HCT116 (cell line): ENCODE measurements around the gene SIVA1. TPM values are rescaled to one million over a fixed set of nuclear protein-coding genes. Genes with fewer than 3 reads are reported as not detected.

ENCODE experiments used
- ATAC-seq: fragments of 200-7000 bp; cut with Tn5 transposase; 2 replicates; pipeline ENCODE4 v1.9.1; 2020; ENCODE audit warnings: mild to moderate bottlenecking, moderate library complexity
- BruUV-seq: library from RNA; stranded (reverse); fragments of 400-500 nt; replicated peaks from 2 replicates; lab custom pipeline; 2021; lab: Mats Ljungman, UMichigan
- CTCF ChIA-PET: fragments of 300-600 bp; sonication (Branson Sonifier 250); formaldehyde crosslinking; loops from one replicate; lab custom pipeline; 2021; ENCODE audit warnings: antibody characterized with exemption; lab: Charles Lee
- POLR2A ChIA-PET: fragments of 300-600, 350-600 bp; sonication (Branson Sonifier 250); formaldehyde crosslinking; loops from one replicate; lab custom pipeline; 2021; ENCODE audit warnings: antibody characterized with exemption; lab: Charles Lee
- RAD21 ChIA-PET, 2 experiments: fragments of 300-600 bp; sonication (Branson Sonifier 250); formaldehyde crosslinking; loops; one replicate each; lab custom pipeline; 2023; ENCODE audit warnings: low total read pairs in 2 of 2; ENCODE audit not compliant: uncharacterized antibody in 2 of 2, unreplicated experiment in 2 of 2, low non-redundant PET in 1 of 2; lab: Charles Lee
- DNase-seq: peaks from one replicate; pipeline ENCODE4 v3.0.0-alpha.2; 2010; ENCODE audit warnings: low read depth, low spot score
- H2AFZ ChIP-seq: fragments of 200-600 bp; shearing (Covaris generic), sonication (generic); 2 replicates; pipeline ENCODE4 v1.6.1; 2017; ENCODE audit warnings: low read depth, mixed run types, mixed read lengths, antibody characterized with exemption, low read length; ENCODE audit not compliant: poor library complexity, severe bottlenecking
- H3K27ac ChIP-seq: 2 replicates; pipeline ENCODE4 v1.5.1; 2012; ENCODE audit warnings: low read depth, low read length
- H3K27me3 ChIP-seq: fragments of 200-600 bp; sonication (generic); 2 replicates; pipeline ENCODE4 v1.6.1; 2016; ENCODE audit warnings: mixed run types, low read length, mixed read lengths; ENCODE audit not compliant: insufficient read depth
- H3K36me3 ChIP-seq, 2 experiments: fragments of 200-500 bp in 1 of 2; fragments of 200-600 bp in 1 of 2; sonication (Bioruptor generic) in 1 of 2; sonication (generic) in 1 of 2; 2 replicates each; pipeline versions ENCODE4 v1.5.1 to v1.6.1; 2014 to 2016; ENCODE audit warnings: low read length in 2 of 2, inconsistent platforms in 1 of 2, mixed read lengths in 1 of 2, mixed run types in 1 of 2; ENCODE audit not compliant: insufficient read depth in 2 of 2, control insufficient read depth in 1 of 2
- H3K4me1 ChIP-seq, 2 experiments: fragments of 200-600 bp in 1 of 2; sonication (generic) in 1 of 2; 2 replicates each; pipeline versions ENCODE4 v1.5.1 to v1.6.1; 2012 to 2017; ENCODE audit warnings: low read length in 2 of 2, inconsistent platforms in 1 of 2, mild to moderate bottlenecking in 1 of 2, mixed read lengths in 1 of 2, mixed run types in 1 of 2, moderate library complexity in 1 of 2; ENCODE audit not compliant: insufficient read depth in 2 of 2, control insufficient read depth in 1 of 2
- H3K4me2 ChIP-seq: fragments of 200-600 bp; sonication (generic); 2 replicates; pipeline ENCODE4 v1.6.1; 2017; ENCODE audit warnings: mixed run types, low read length, mixed read lengths
- H3K4me3 ChIP-seq, 2 experiments: fragments of 200-600 bp in 1 of 2; sonication (generic) in 1 of 2; replicated peaks in 1 of 2; 2 replicates each; pipeline ENCODE4 v1.5.1; 2011 to 2016; ENCODE audit warnings: low read length in 2 of 2, control low read depth in 1 of 2, low read depth in 1 of 2, mild to moderate bottlenecking in 1 of 2, mixed read lengths in 1 of 2, mixed run types in 1 of 2
- H3K79me2 ChIP-seq: fragments of 200-600 bp; sonication (generic); 2 replicates; pipeline ENCODE4 v1.6.1; 2017; ENCODE audit warnings: mild to moderate bottlenecking, mixed run types, low read length, moderate library complexity, mixed read lengths; ENCODE audit not compliant: insufficient read depth
- H3K9ac ChIP-seq: fragments of 200-600 bp; sonication (generic); 2 replicates; pipeline ENCODE4 v1.6.1; 2016; ENCODE audit warnings: low read length, mixed read lengths
- H3K9me2 ChIP-seq: fragments of 200-600 bp; sonication (generic), shearing (Covaris generic); 2 replicates; pipeline ENCODE4 v1.6.1; 2017; ENCODE audit warnings: mixed run types, mild to moderate bottlenecking, moderate library complexity; ENCODE audit not compliant: insufficient read depth
- H3K9me3 ChIP-seq, 2 experiments: fragments of 200-500 bp in 1 of 2; fragments of 200-600 bp in 1 of 2; sonication (Bioruptor generic) in 1 of 2; sonication (generic) in 1 of 2; 2 replicates each; pipeline ENCODE4 v1.6.1; 2014 to 2017; ENCODE audit warnings: low read length in 2 of 2, mixed read lengths in 2 of 2, inconsistent platforms in 1 of 2, low read depth in 1 of 2, mild to moderate bottlenecking in 1 of 2, mixed run types in 1 of 2, moderate library complexity in 1 of 2; ENCODE audit not compliant: control insufficient read depth in 1 of 2, insufficient read depth in 1 of 2
- H4K20me1 ChIP-seq: fragments of 200-600 bp; sonication (generic), shearing (Covaris generic); 2 replicates; pipeline ENCODE4 v1.6.1; 2017; ENCODE audit warnings: mixed run types, mild to moderate bottlenecking, moderate library complexity; ENCODE audit not compliant: insufficient read depth
- ELF1 ChIP-seq: IDR thresholded peaks from 2 replicates; pipeline ENCODE4 v1.6.1; 2012; ENCODE audit warnings: low read depth, borderline replicate concordance
- EZH2phosphoT487 ChIP-seq: fragments of 200-600 bp; IDR thresholded peaks from 2 replicates; pipeline ENCODE4 v1.6.1; 2018; ENCODE audit warnings: antibody characterized with exemption, borderline replicate concordance
- POLR2A ChIP-seq: IDR thresholded peaks from 2 replicates; pipeline ENCODE4 v1.7.0; 2011; ENCODE audit warnings: borderline replicate concordance; ENCODE audit not compliant: insufficient read depth, insufficient read length; ENCODE audit errors: extremely low read depth
- POLR2AphosphoS5 ChIP-seq: IDR thresholded peaks from 2 replicates; pipeline ENCODE4 v1.6.1; 2011; ENCODE audit warnings: mild to moderate bottlenecking, low read depth, low read length, moderate library complexity
- ZFX ChIP-seq: fragments of 450-650 bp; IDR thresholded peaks from 2 replicates; pipeline ENCODE4 v1.6.1; 2017
- ZNF274 ChIP-seq: fragments of 200-500 bp; sonication (Bioruptor generic); IDR thresholded peaks from 2 replicates; pipeline ENCODE4 v1.6.1; 2014; ENCODE audit warnings: mild to moderate bottlenecking, low read depth, low read length, inconsistent platforms
- intact Hi-C: fragments of 100-400 bp; cut with micrococcal nuclease; formaldehyde crosslinking; loops from 2 replicates; pipeline ENCODE4 v1.10.0; 2022
- total RNA-seq: library from RNA; stranded (reverse); gene quantifications from one replicate; pipeline ENCODE4 v1.2.1, GENCODE V29; 2021; ENCODE audit not compliant: unreplicated experiment
- TF ChIP-seq, protein P1 (sequence below), 3 experiments: fragments of 200-600 bp in 1 of 3; sonication (generic) in 1 of 3; IDR thresholded peaks in 2 of 3; conservative IDR thresholded peaks in 1 of 3; 2 replicates each; pipeline ENCODE4 v1.5.1; 2012 to 2017; ENCODE audit warnings: low read depth in 2 of 3, low read length in 2 of 3, antibody characterized with exemption in 1 of 3, borderline replicate concordance in 1 of 3, control low read depth in 1 of 3, mild to moderate bottlenecking in 1 of 3, mixed read lengths in 1 of 3, mixed run types in 1 of 3, moderate library complexity in 1 of 3; ENCODE audit not compliant: insufficient read depth in 1 of 3

SIVA1 gene
- total RNA-seq, 1 experiment from 2014 or later: 141 TPM

DNA sequence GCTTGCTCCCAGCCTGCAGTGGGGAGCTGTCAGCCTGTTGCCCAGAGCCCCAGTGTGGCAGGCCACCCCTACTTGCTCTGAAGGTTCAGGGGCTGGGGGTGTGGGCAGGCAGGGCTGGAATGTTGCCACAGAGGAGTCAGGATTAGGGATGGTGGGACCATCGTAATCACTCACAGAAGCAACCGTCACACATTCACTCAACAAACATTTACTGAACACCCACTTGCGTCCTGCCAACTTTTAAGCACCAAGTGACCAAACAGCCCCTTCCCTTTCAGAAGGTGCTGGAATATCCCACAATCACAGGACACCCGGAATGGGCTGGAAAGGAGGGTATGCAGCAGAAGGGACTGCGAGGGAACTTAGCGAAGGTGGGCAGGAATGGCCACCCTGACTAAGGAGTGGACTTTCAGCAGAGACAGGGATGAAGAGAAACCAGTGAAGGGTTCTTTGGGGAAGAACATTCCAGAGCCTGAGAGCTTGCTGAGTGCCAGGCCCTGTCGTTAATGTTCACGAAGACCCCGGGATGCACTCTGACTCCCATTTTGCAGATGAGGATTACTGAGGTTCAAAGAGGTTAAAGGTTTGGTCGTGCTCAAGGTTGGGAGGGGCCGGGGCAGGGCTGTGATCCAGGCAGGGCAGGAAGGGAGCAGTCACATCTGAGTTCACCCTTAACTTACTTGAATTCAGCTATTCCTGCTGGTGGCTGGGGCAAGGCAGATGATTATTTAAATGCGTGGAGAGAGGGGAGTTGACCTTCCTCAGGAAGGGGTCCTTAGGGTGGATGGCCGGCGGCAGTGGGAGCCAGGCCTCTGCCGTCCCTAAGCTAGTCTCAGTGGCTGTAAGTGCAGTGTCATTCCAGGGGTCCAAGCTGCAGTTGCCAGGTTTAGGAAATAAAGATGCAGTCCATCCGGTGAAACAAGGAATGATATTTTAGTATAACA lies 45.6 kb downstream of the SIVA1 start:
- peaks cover 14% of the 10 kb centered on the region for H3K79me2 ChIP-seq
- H3K4me3 ChIP-seq: no peak overlapping the region
- TF ChIP-seq EZH2phosphoT487 (no peak), ELF1 (no peak), ZFX (no peak), ZNF274 (no peak), POLR2A (no peak), POLR2AphosphoS5 (no peak)
- TF ChIP-seq, protein P1, sequence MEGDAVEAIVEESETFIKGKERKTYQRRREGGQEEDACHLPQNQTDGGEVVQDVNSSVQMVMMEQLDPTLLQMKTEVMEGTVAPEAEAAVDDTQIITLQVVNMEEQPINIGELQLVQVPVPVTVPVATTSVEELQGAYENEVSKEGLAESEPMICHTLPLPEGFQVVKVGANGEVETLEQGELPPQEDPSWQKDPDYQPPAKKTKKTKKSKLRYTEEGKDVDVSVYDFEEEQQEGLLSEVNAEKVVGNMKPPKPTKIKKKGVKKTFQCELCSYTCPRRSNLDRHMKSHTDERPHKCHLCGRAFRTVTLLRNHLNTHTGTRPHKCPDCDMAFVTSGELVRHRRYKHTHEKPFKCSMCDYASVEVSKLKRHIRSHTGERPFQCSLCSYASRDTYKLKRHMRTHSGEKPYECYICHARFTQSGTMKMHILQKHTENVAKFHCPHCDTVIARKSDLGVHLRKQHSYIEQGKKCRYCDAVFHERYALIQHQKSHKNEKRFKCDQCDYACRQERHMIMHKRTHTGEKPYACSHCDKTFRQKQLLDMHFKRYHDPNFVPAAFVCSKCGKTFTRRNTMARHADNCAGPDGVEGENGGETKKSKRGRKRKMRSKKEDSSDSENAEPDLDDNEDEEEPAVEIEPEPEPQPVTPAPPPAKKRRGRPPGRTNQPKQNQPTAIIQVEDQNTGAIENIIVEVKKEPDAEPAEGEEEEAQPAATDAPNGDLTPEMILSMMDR (IDR thresholded peaks at IDR 0.05 in 2 of 3, conservative IDR thresholded peaks at IDR 0.05 in 1 of 3; ENCODE audit: borderline replicate concordance in 1 of 3, insufficient read depth in 1 of 3, low read depth in 2 of 3, low read length in 2 of 3): no peak
- TF ChIP-seq, all 23 proteins: peak for 0
- ChIA-PET POLR2A (interaction anchor here (0.6 kb wide), 1 partner anchor 33 kb away, joined by 4 read pairs; no protein-coding TSS in a partner anchor), CTCF (no interaction called here), RAD21 (no interaction called here)
- DNase-seq: no peak
- Histone ChIP-seq H3K27me3 (no peaks in the 10 kb centered on the region), H2AFZ (no peak overlapping the region), H3K4me1 (peaks cover 27 to 53% of the 10 kb centered on the region in 2 experiments), H3K36me3 (no peaks in the 10 kb centered on the region; a peak in 1 of 4 replicates), H3K9me3 (no peaks in the 10 kb centered on the region), H3K9me2 (no peaks in the 10 kb centered on the region), H4K20me1 (no peaks in the 10 kb centered on the region), H3K27ac (no peak overlapping the region), H3K9ac (no peak overlapping the region), H3K4me2 (no peak overlapping the region)
- intact Hi-C loops: no loop called here
- BruUV-seq: no TSS peak
- no peak for ATAC-seq
